Thyroid gland (tissue), 4 donors: Measurements from ENCODE around the gene VAV3. TPM values are rescaled to one million over a fixed set of nuclear protein-coding genes. Genes with fewer than 3 reads are reported as not detected.

Experiments used
- DNase-seq, 2 donors: peaks; one replicate each; pipeline ENCODE4 v3.0.0-alpha.2; 2019
- H3K27ac ChIP-seq, 3 donors: fragments of 200-600 bp; sonication (generic); 1 replicate in 2 of 3; 2 replicates in 1 of 3; pipeline ENCODE4 v1.5.1; 2016 to 2019; ENCODE audit warnings: mild to moderate bottlenecking in 1 of 3, moderate library complexity in 1 of 3
- H3K27me3 ChIP-seq: fragments of 200-600 bp; sonication (generic); one replicate; pipeline ENCODE4 v1.5.1; 2019
- H3K36me3 ChIP-seq, 2 donors: fragments of 200-600 bp; sonication (generic); one replicate each; pipeline ENCODE4 v1.5.1; 2016 to 2019
- H3K4me1 ChIP-seq, 2 donors: fragments of 200-600 bp; sonication (generic); one replicate each; pipeline ENCODE4 v1.5.1; 2017 to 2019
- H3K4me3 ChIP-seq, 3 donors: fragments of 200-600 bp; sonication (generic); replicated peaks in 1 of 3; 1 replicate in 2 of 3; 2 replicates in 1 of 3; pipeline ENCODE4 v1.5.1; 2016; ENCODE audit warnings: mild to moderate bottlenecking in 1 of 3
- H3K9me3 ChIP-seq: fragments of 200-600 bp; sonication (generic); one replicate; pipeline ENCODE4 v1.5.1; 2017
- CTCF ChIP-seq, 6 experiments: fragments of 200-600 bp in 3 of 6; fragments of 450-650 bp in 3 of 6; sonication (generic) in 3 of 6; IDR thresholded peaks; one replicate each; pipeline ENCODE4 v1.5.1; 2016 to 2019; ENCODE audit warnings: antibody characterized with exemption in 6 of 6, mild to moderate bottlenecking in 2 of 6, inconsistent platforms in 1 of 6, moderate library complexity in 1 of 6
- POLR2A ChIP-seq, 2 donors: fragments of 450-650 bp; IDR thresholded peaks; one replicate each; pipeline ENCODE4 v1.6.1; 2017; ENCODE audit warnings: antibody characterized with exemption in 2 of 2, mild to moderate bottlenecking in 2 of 2, moderate library complexity in 1 of 2
- WGBS, 2 donors: methylation state at CpG; one replicate each; pipeline ENCODE4 v1.1.5; 2017; 5-methylcytosine and 5-hydroxymethylcytosine counted together
- intact Hi-C: fragments of 100-400 bp; cut with DNase I; formaldehyde crosslinking; loops from one replicate; pipeline ENCODE4 v1.15.1; 2023
- total RNA-seq, 4 donors: library from RNA; depleted of rRNA; stranded (reverse); fragments of >200 nt; gene quantifications; one replicate each; pipeline ENCODE4 v1.2.3, GENCODE V29; 2016

The VAV3 gene
- 10 to 100 TPM; 14.8 to 22.8 (median 18.8) TPM for total RNA-seq

GRCh38 chr1:107965110-107965991 is at the start of gene VAV3:
VAV3 (minus strand) TSS chr1:107965180; CDS start chr1:107964869, 311 bp downstream.
- peak within 1 kb of the TSS; percentile 25 to 60 (median 39) for H3K4me3 ChIP-seq
- H3K27ac ChIP-seq: peak within 1 kb of the TSS; percentile 68 to 81 (median 73)
- no peaks in the 10 kb centered on the region for H3K27me3 ChIP-seq
- H3K36me3 ChIP-seq: no peaks in the 10 kb centered on the region
- DNase-seq: peak; percentile 72 to 78
- H3K4me1 ChIP-seq: peaks cover 6 to 7% of the 10 kb centered on the region in 2 donors
- TF ChIP-seq POLR2A (IDR thresholded peaks at IDR 0.05) (peak in 1 of 2 donors; percentile 44), CTCF (IDR thresholded peaks at IDR 0.05) (peak in 1 of 6 experiments; percentile 26)
- intact Hi-C loops: no loop called here
- H3K9me3 ChIP-seq: no peaks in the 10 kb centered on the region
- 1 to 2% methylated on average over 17 to 30 of the region's 73 CpGs for WGBS, 2 donors

GRCh38 chr1:108012553-108012952 is 47.6 kb upstream of the VAV3 start:
- Histone ChIP-seq H3K27ac (no peak overlapping the region), H3K36me3 (no peaks in the 10 kb centered on the region), H3K4me3 (no peak overlapping the region), H3K4me1 (peaks cover 0 to 6% of the 10 kb centered on the region in 2 donors), H3K9me3 (no peaks in the 10 kb centered on the region), H3K27me3 (no peaks in the 10 kb centered on the region)
- no peak for DNase-seq
- no peak for TF ChIP-seq POLR2A (IDR thresholded peaks at IDR 0.05)
- TF ChIP-seq CTCF (IDR thresholded peaks at IDR 0.05): no peak
- intact Hi-C loops: no loop called here

GRCh38 chr1:108011295-108011694 is 46.3 kb upstream of the VAV3 start:
- Histone ChIP-seq H3K27ac (no peak overlapping the region), H3K4me3 (no peak overlapping the region), H3K27me3 (no peaks in the 10 kb centered on the region), H3K9me3 (no peaks in the 10 kb centered on the region), H3K36me3 (no peaks in the 10 kb centered on the region), H3K4me1 (peaks cover 0 to 1% of the 10 kb centered on the region in 2 donors)
- intact Hi-C loops: no loop called here
- TF ChIP-seq POLR2A (IDR thresholded peaks at IDR 0.05) (no peak), CTCF (IDR thresholded peaks at IDR 0.05) (no peak)
- WGBS, 2 donors: 87 to 93% methylated on average over 6 of the region's 6 CpGs
- DNase-seq: no peak

- TF ChIP-seq CTCF (IDR thresholded peaks at IDR 0.05) (no peak), POLR2A (IDR thresholded peaks at IDR 0.05) (no peak)
- H3K27me3 ChIP-seq: no peaks in the 10 kb centered on the region
- no peak for DNase-seq
- WGBS, 2 donors: 88% methylated on average over 4 of the region's 4 CpGs
- H3K4me1 ChIP-seq: no peaks in the 10 kb centered on the region
- no peaks in the 10 kb centered on the region for H3K36me3 ChIP-seq
- H3K9me3 ChIP-seq: no peaks in the 10 kb centered on the region
- intact Hi-C loops: no loop called here
- no peak overlapping the region for H3K27ac ChIP-seq
- no peak overlapping the region for H3K4me3 ChIP-seq
Measured at GRCh38 chr1:108010581-108010980, 45.6 kb upstream of the VAV3 start.

GRCh38 chr1:108009603-108010195 is 44.7 kb upstream of the VAV3 start:
- no peaks in the 10 kb centered on the region for H3K9me3 ChIP-seq
- H3K27ac ChIP-seq: no peak overlapping the region
- H3K27me3 ChIP-seq: no peaks in the 10 kb centered on the region
- no peak for DNase-seq
- TF ChIP-seq POLR2A (IDR thresholded peaks at IDR 0.05): no peak
- no peak for TF ChIP-seq CTCF (IDR thresholded peaks at IDR 0.05)
- no peaks in the 10 kb centered on the region for H3K36me3 ChIP-seq
- intact Hi-C loops: no loop called here
- no peak overlapping the region for H3K4me3 ChIP-seq
- no peaks in the 10 kb centered on the region for H3K4me1 ChIP-seq
